Hepatocyte (in vitro differentiated cells): ENCODE measurements around the gene RTL1. TPM values are rescaled to one million over a fixed set of nuclear protein-coding genes. Genes with fewer than 3 reads are reported as not detected.

Experiments
- DNase-seq: peaks from one replicate; pipeline ENCODE4 v3.0.0-alpha.2; 2016; ENCODE audit warnings: low spot score
- H2AFZ ChIP-seq: fragments of 200-600 bp; sonication (generic); 2 replicates; pipeline ENCODE4 v1.6.0; 2016; ENCODE audit warnings: antibody characterized with exemption, mild to moderate bottlenecking
- H3K27ac ChIP-seq: fragments of 200-600 bp; sonication (generic); 2 replicates; pipeline ENCODE4 v1.5.1; 2016; ENCODE audit warnings: mild to moderate bottlenecking
- H3K27me3 ChIP-seq: fragments of 200-600 bp; sonication (generic); 2 replicates; pipeline ENCODE4 v1.6.1; 2016
- H3K36me3 ChIP-seq: fragments of 200-600 bp; sonication (generic); replicated peaks from 2 replicates; pipeline ENCODE4 v1.5.1; 2016; ENCODE audit warnings: low read depth; ENCODE audit not compliant: insufficient read depth
- H3K4me1 ChIP-seq: fragments of 200-600 bp; sonication (generic); 2 replicates; pipeline ENCODE4 v1.5.1; 2016; ENCODE audit warnings: mild to moderate bottlenecking, moderate library complexity; ENCODE audit not compliant: insufficient read depth
- H3K4me2 ChIP-seq: fragments of 200-600 bp; sonication (generic); 2 replicates; pipeline ENCODE4 v1.6.0; 2016
- H3K4me3 ChIP-seq: fragments of 200-600 bp; sonication (generic); 2 replicates; pipeline ENCODE4 v1.5.1; 2016; ENCODE audit warnings: mild to moderate bottlenecking
- H3K79me2 ChIP-seq: fragments of 200-600 bp; sonication (generic); 2 replicates; pipeline ENCODE4 v1.6.0; 2017; ENCODE audit warnings: mild to moderate bottlenecking
- H3K9me2 ChIP-seq: fragments of 200-600 bp; sonication (generic); replicated peaks from 2 replicates; pipeline ENCODE4 v1.6.0; 2017; ENCODE audit warnings: mild to moderate bottlenecking; ENCODE audit not compliant: insufficient read depth
- H3K9me3 ChIP-seq: fragments of 200-600 bp; sonication (generic); 2 replicates; pipeline ENCODE4 v1.5.1; 2016; ENCODE audit warnings: low read depth, mild to moderate bottlenecking
- H4K20me1 ChIP-seq: fragments of 200-600 bp; sonication (generic); 2 replicates; pipeline ENCODE4 v1.6.0; 2016; ENCODE audit warnings: mild to moderate bottlenecking; ENCODE audit not compliant: insufficient read depth, poor library complexity, severe bottlenecking
- CTCF ChIP-seq: fragments of 200-600 bp; sonication (generic); IDR thresholded peaks from 2 replicates; pipeline ENCODE4 v1.5.1; 2016; ENCODE audit warnings: antibody characterized with exemption, mild to moderate bottlenecking; ENCODE audit not compliant: poor library complexity
- EZH2 ChIP-seq: fragments of 200-600 bp; sonication (generic); IDR thresholded peaks from 2 replicates; pipeline ENCODE4 v1.6.1; 2016; ENCODE audit warnings: antibody characterized with exemption, mild to moderate bottlenecking, borderline replicate concordance
- EZH2phosphoT487 ChIP-seq: fragments of 200-600 bp; sonication (generic); IDR thresholded peaks from one replicate; pipeline ENCODE4 v1.6.1; 2018; ENCODE audit warnings: antibody characterized with exemption, mild to moderate bottlenecking, low read depth, moderate library complexity; ENCODE audit not compliant: unreplicated experiment, severe bottlenecking
- WGBS: methylation state at CpG from one replicate; pipeline ENCODE4 v1.1.6; 2016; ENCODE audit warnings: low lambda C conversion rate; ENCODE audit errors: missing lambda C conversion rate; 5-methylcytosine and 5-hydroxymethylcytosine counted together
- polyA plus RNA-seq: library from polyadenylated mRNA; unstranded; fragments of >200 nt; fragmentation: Nextera tagmentation; extraction: Ambion mirVana; gene quantifications from 2 replicates; pipeline ENCODE4 v1.2.1, GENCODE V29; 2016
- total RNA-seq: library from RNA; depleted of rRNA; stranded (reverse); fragments of >200 nt; gene quantifications from 2 replicates; pipeline ENCODE4 v1.2.3, GENCODE V29; 2014

Gene RTL1
- total and polyA plus RNA-seq, 2 experiments from 2014 or later = 1.4 to 2.6 TPM

DNA sequence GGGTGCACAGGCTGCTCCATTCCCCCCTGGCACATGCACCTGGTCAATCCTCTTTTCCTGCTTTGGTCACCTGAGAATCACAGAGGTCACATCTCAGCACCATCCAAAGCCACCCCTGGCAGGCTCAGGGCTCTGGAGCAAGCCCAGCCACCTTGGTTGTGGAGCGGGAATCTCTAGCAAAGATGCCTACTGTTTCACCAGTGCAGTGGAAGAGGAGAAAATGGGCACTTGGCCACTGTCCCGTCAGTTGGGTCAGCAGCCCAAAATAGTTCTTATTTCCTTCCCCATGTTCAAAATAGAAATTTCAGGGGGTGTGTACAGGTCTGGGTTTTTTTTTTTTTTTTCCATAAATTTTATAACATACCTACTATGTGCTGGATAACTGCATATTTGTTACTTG is 18.3 kb downstream of the RTL1 start:
- TF ChIP-seq EZH2 (no peak), CTCF (no peak), EZH2phosphoT487 (no peak)
- no peak overlapping the region for H3K27ac ChIP-seq
- H3K36me3 ChIP-seq = no peaks in the 10 kb centered on the region
- no peaks in the 10 kb centered on the region for H3K27me3 ChIP-seq
- DNase-seq = no peak
- no peaks in the 10 kb centered on the region for H3K9me2 ChIP-seq
- H4K20me1 ChIP-seq = no peaks in the 10 kb centered on the region
- H3K4me3 ChIP-seq = no peak overlapping the region
- H3K9me3 ChIP-seq = no peaks in the 10 kb centered on the region
- peaks cover 29% of the 10 kb centered on the region for H3K4me1 ChIP-seq
- no peaks in the 10 kb centered on the region for H3K79me2 ChIP-seq
- no peak overlapping the region for H2AFZ ChIP-seq
- no peak overlapping the region for H3K4me2 ChIP-seq
- WGBS = 92% methylated on average over 2 of the region's 2 CpGs

DNA sequence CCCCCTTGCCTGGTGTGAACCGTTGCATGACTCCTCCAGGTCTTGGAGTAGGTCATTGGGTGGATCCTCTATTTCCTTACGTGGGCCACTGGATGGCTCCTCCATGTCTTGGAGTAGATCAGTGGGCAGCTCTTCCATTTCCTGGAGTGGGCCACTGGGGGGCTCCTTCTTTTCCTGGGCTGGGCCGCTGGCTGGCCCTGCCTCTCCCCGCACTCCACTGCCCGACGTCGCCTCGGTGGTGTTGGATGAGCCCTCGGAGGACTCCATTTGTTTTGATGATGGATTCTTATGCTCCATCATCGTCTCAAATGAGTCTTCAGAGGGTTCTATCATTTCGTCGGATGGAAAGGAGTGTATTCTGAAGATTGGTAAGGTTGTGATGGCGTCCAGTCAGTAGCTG is 19.1 kb downstream of the RTL1 start:
- 94% methylated on average over 13 of the region's 13 CpGs for WGBS
- TF ChIP-seq EZH2 (no peak), EZH2phosphoT487 (no peak), CTCF (no peak)
- Histone ChIP-seq H4K20me1 (no peaks in the 10 kb centered on the region), H3K4me3 (no peak overlapping the region), H3K9me2 (no peaks in the 10 kb centered on the region), H2AFZ (no peak overlapping the region), H3K36me3 (no peaks in the 10 kb centered on the region), H3K27me3 (no peaks in the 10 kb centered on the region), H3K9me3 (no peaks in the 10 kb centered on the region), H3K4me1 (peaks cover 26% of the 10 kb centered on the region), H3K27ac (no peak overlapping the region), H3K4me2 (no peak overlapping the region), H3K79me2 (no peaks in the 10 kb centered on the region)
- DNase-seq = no peak

DNA sequence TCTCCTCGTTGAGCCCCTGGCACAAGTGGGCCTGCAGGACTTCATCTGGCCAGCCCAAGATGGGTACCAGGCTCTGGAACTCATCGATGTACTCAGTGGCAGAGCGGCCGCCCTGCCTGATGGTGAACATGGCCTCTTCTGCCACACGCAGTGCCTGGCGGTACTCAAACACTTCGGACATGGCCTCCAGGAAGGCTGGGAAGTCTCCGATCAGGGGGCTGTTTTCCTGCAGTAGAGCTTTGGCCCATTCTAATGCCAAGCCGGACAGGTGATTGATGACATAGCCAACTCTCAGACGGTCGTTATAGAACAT is 19.8 kb downstream of the RTL1 start:
- WGBS = 97% methylated on average over 11 of the region's 11 CpGs

More for the DNA sequence above, 19.8 kb downstream of the RTL1 start:
- Histone ChIP-seq H3K4me2 (no peak overlapping the region), H3K4me1 (peaks cover 19% of the 10 kb centered on the region), H3K9me2 (no peaks in the 10 kb centered on the region), H3K27me3 (no peaks in the 10 kb centered on the region), H2AFZ (no peak overlapping the region), H4K20me1 (no peaks in the 10 kb centered on the region), H3K36me3 (no peaks in the 10 kb centered on the region), H3K4me3 (no peak overlapping the region), H3K9me3 (no peaks in the 10 kb centered on the region), H3K79me2 (no peaks in the 10 kb centered on the region), H3K27ac (no peak overlapping the region)
- DNase-seq = no peak
- TF ChIP-seq CTCF = no peak
- no peak for TF ChIP-seq EZH2
- no peak for TF ChIP-seq EZH2phosphoT487
